Liver (tissue), 9 donors: ENCODE data around the gene BACH2. TPM values are rescaled to one million over a fixed set of nuclear protein-coding genes. Genes with fewer than 3 reads are reported as not detected.

Experiments
- DNase-seq: peaks from one replicate; pipeline ENCODE4 v3.0.0-alpha.2; 2017; ENCODE audit warnings: low spot score
- H3K27ac ChIP-seq, 2 donors: one replicate each; pipeline ENCODE4 v1.7.0; 2013; ENCODE audit warnings: inconsistent platforms in 2 of 2, low read length in 2 of 2, control low read depth in 1 of 2, low read depth in 1 of 2, mild to moderate bottlenecking in 1 of 2
- H3K27me3 ChIP-seq, 4 donors: one replicate each; pipeline versions ENCODE4 v1.6.1 to v1.7.0; 2013; ENCODE audit warnings: low read length in 3 of 4, inconsistent platforms in 1 of 4, mild to moderate bottlenecking in 1 of 4, moderate library complexity in 1 of 4; ENCODE audit not compliant: control insufficient read depth in 4 of 4, insufficient read depth in 4 of 4
- H3K36me3 ChIP-seq, 4 donors: one replicate each; pipeline versions ENCODE4 v1.6.1 to v1.7.0; 2013; ENCODE audit warnings: low read length in 3 of 4, mild to moderate bottlenecking in 3 of 4, low read depth in 1 of 4, moderate library complexity in 1 of 4; ENCODE audit not compliant: control insufficient read depth in 4 of 4, insufficient read depth in 3 of 4
- H3K4me1 ChIP-seq, 4 donors: one replicate each; pipeline versions ENCODE4 v1.6.1 to v1.7.0; 2013; ENCODE audit warnings: low read length in 3 of 4, mild to moderate bottlenecking in 3 of 4, moderate library complexity in 1 of 4; ENCODE audit not compliant: control insufficient read depth in 4 of 4, insufficient read depth in 4 of 4
- H3K4me3 ChIP-seq, 3 donors: one replicate each; pipeline versions ENCODE4 v1.6.1 to v1.7.0; 2013; ENCODE audit warnings: low read length in 3 of 3, control low read depth in 1 of 3, low read depth in 1 of 3, mild to moderate bottlenecking in 1 of 3
- H3K9ac ChIP-seq, 2 donors: one replicate each; pipeline ENCODE4 v1.7.0; 2013; ENCODE audit warnings: low read length in 2 of 2, mild to moderate bottlenecking in 2 of 2, moderate library complexity in 2 of 2, control low read depth in 1 of 2, low read depth in 1 of 2
- H3K9me3 ChIP-seq, 4 donors: one replicate each; pipeline versions ENCODE4 v1.6.1 to v1.7.0; 2013; ENCODE audit warnings: low read length in 3 of 4; ENCODE audit not compliant: control insufficient read depth in 4 of 4
- FOXA1 ChIP-seq: IDR thresholded peaks from 2 replicates; pipeline ENCODE4 v1.6.1; 2016; ENCODE audit warnings: antibody characterized with exemption
- FOXA2 ChIP-seq: IDR thresholded peaks from 2 replicates; pipeline ENCODE4 v1.6.1; 2016; ENCODE audit warnings: antibody characterized with exemption
- HNF4A ChIP-seq, 2 donors: conservative IDR thresholded peaks; 2 replicates each; pipeline ENCODE4 v1.6.1; 2016; ENCODE audit warnings: antibody characterized with exemption in 2 of 2, mild to moderate bottlenecking in 2 of 2
- HNF4G ChIP-seq: IDR thresholded peaks from 2 replicates; pipeline ENCODE4 v1.6.1; 2016; ENCODE audit warnings: antibody characterized with exemption
- JUND ChIP-seq, 2 donors: IDR thresholded peaks; 2 replicates each; pipeline ENCODE4 v1.6.1; 2016; ENCODE audit warnings: antibody characterized with exemption in 2 of 2
- RXRA ChIP-seq, 2 donors: IDR thresholded peaks; 2 replicates each; pipeline ENCODE4 v1.6.1; 2017 to 2018; ENCODE audit warnings: antibody characterized with exemption in 2 of 2, mild to moderate bottlenecking in 1 of 2
- SP1 ChIP-seq: IDR thresholded peaks from 2 replicates; pipeline ENCODE4 v1.6.1; 2018; ENCODE audit warnings: antibody characterized with exemption, mild to moderate bottlenecking
- WGBS: extraction: QIAGEN DNeasy Blood & Tissue Kit; methylation state at CpG from one replicate; pipeline ENCODE4 v1.1.7; 2013; 5-methylcytosine and 5-hydroxymethylcytosine counted together
- polyA plus RNA-seq, 2 donors: library from polyadenylated mRNA; stranded (reverse) in 1 of 2; unstranded in 1 of 2; fragments of 200-250 nt in 1 of 2; fragments of >200 nt in 1 of 2; fragmentation: Nextera tagmentation in 1 of 2; extraction: Ambion mirVana in 1 of 2; gene quantifications; one replicate each; pipeline versions ENCODE4 v1.2.1 to v1.2.3, GENCODE V29; 2013 to 2015
- total RNA-seq, 2 donors: library from RNA; depleted of rRNA; stranded (reverse); fragments of >200 nt; gene quantifications; one replicate each; pipeline ENCODE4 v1.2.3, GENCODE V29; 2014
- TF ChIP-seq, protein P1 (sequence below): fragments of 150-350 bp; IDR thresholded peaks from 2 replicates; pipeline ENCODE4 v1.5.1; 2017; ENCODE audit warnings: improper control_type of control experiment, low read depth, low read length; ENCODE audit not compliant: missing input control
- TF ChIP-seq, protein P2 (sequence below): IDR thresholded peaks from 2 replicates; pipeline ENCODE4 v1.6.1; 2016; ENCODE audit warnings: antibody characterized with exemption
- TF ChIP-seq, protein P3 (sequence below): IDR thresholded peaks from 2 replicates; pipeline ENCODE4 v1.6.1; 2016; ENCODE audit warnings: antibody characterized with exemption
- donor health status: healthy.
- donor health status: healthy.
- donor health status: healthy.
- donor health status: healthy.
- donor health status: healthy.

BACH2 gene
- total and polyA plus RNA-seq, 4 donors: 1.9 to 3.7 (median 1.9) TPM

DNA sequence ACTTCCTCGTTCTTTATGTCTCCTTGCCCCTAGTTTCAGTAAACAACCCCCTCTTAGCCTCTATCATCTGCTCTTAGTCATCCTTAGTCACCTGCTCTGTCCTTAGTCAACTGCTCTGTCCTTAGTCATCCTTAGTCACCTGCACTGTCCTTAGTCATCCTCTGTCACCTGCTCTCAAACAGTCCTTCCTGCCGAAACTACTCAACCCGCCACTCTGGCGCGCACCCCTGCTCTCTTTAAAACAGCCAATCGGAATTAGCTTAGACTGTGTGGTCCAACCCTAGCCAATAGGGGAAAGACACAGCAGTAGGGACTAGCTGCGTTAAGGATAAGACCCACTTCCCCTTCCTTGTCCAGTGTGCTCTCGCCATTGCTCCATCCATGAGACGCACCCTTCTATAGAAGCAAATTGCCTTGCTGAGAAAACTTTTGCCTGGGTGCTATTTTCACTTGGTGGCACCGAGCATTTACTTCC, 73.9 kb downstream of the BACH2 start:
- Histone ChIP-seq H3K9ac (no peak overlapping the region), H3K4me3 (no peak overlapping the region), H3K9me3 (no peaks in the 10 kb centered on the region), H3K27ac (no peak overlapping the region), H3K27me3 (no peaks in the 10 kb centered on the region), H3K36me3 (no peaks in the 10 kb centered on the region), H3K4me1 (peaks cover 0 to 10% (median 7%) of the 10 kb centered on the region in 4 donors)
- no peak for DNase-seq
- TF ChIP-seq, protein P1, sequence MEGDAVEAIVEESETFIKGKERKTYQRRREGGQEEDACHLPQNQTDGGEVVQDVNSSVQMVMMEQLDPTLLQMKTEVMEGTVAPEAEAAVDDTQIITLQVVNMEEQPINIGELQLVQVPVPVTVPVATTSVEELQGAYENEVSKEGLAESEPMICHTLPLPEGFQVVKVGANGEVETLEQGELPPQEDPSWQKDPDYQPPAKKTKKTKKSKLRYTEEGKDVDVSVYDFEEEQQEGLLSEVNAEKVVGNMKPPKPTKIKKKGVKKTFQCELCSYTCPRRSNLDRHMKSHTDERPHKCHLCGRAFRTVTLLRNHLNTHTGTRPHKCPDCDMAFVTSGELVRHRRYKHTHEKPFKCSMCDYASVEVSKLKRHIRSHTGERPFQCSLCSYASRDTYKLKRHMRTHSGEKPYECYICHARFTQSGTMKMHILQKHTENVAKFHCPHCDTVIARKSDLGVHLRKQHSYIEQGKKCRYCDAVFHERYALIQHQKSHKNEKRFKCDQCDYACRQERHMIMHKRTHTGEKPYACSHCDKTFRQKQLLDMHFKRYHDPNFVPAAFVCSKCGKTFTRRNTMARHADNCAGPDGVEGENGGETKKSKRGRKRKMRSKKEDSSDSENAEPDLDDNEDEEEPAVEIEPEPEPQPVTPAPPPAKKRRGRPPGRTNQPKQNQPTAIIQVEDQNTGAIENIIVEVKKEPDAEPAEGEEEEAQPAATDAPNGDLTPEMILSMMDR: no peak
- no peak for TF ChIP-seq HNF4A (conservative IDR thresholded peaks at IDR 0.05)
- TF ChIP-seq, protein P2, sequence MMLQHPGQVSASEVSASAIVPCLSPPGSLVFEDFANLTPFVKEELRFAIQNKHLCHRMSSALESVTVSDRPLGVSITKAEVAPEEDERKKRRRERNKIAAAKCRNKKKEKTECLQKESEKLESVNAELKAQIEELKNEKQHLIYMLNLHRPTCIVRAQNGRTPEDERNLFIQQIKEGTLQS: no peak
- TF ChIP-seq FOXA1: no peak
- no peak for TF ChIP-seq RXRA (IDR thresholded peaks at IDR 0.05)
- TF ChIP-seq, protein P3, sequence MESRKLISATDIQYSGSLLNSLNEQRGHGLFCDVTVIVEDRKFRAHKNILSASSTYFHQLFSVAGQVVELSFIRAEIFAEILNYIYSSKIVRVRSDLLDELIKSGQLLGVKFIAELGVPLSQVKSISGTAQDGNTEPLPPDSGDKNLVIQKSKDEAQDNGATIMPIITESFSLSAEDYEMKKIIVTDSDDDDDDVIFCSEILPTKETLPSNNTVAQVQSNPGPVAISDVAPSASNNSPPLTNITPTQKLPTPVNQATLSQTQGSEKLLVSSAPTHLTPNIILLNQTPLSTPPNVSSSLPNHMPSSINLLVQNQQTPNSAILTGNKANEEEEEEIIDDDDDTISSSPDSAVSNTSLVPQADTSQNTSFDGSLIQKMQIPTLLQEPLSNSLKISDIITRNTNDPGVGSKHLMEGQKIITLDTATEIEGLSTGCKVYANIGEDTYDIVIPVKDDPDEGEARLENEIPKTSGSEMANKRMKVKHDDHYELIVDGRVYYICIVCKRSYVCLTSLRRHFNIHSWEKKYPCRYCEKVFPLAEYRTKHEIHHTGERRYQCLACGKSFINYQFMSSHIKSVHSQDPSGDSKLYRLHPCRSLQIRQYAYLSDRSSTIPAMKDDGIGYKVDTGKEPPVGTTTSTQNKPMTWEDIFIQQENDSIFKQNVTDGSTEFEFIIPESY: no peak
- WGBS: 95% methylated on average over 10 of the region's 10 CpGs

DNA sequence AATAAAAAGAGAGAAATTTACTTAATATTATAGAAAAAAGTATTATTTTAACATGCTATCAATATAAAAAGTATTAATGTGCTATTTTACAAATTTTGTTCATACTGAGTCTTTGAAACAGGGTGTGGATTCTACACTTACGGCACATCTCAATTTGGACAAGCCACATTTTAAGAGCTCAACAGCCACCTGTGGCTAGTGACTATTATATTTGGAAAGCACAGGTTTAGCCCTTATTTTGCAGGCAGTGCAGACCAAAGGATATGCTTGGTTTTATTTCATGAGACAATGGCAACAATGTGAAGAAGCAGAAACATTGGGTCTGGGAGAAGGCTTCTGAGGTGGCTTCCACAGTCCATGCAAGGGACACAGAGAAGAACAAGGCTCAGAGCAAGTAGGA, 74.6 kb downstream of the BACH2 start:
- H3K9me3 ChIP-seq: no peaks in the 10 kb centered on the region
- no peak overlapping the region for H3K27ac ChIP-seq
- no peaks in the 10 kb centered on the region for H3K36me3 ChIP-seq
- 99% methylated on average over 1 of the region's 1 CpG for WGBS
- H3K4me1 ChIP-seq: peaks cover 0 to 17% (median 12%) of the 10 kb centered on the region in 4 donors
- H3K4me3 ChIP-seq: no peak overlapping the region
- H3K27me3 ChIP-seq: no peaks in the 10 kb centered on the region
- no peak for DNase-seq
- H3K9ac ChIP-seq: no peak overlapping the region
- TF ChIP-seq SP1: no peak
- TF ChIP-seq HNF4A (conservative IDR thresholded peaks at IDR 0.05): no peak
- no peak for TF ChIP-seq JUND (IDR thresholded peaks at IDR 0.05)
- TF ChIP-seq, protein P1: no peak
- TF ChIP-seq, protein P2: no peak
- no peak for TF ChIP-seq HNF4G
- TF ChIP-seq, protein P3: no peak
- TF ChIP-seq FOXA2: no peak
